ENCODE measurements around the gene TBC1D22A.

DNA sequence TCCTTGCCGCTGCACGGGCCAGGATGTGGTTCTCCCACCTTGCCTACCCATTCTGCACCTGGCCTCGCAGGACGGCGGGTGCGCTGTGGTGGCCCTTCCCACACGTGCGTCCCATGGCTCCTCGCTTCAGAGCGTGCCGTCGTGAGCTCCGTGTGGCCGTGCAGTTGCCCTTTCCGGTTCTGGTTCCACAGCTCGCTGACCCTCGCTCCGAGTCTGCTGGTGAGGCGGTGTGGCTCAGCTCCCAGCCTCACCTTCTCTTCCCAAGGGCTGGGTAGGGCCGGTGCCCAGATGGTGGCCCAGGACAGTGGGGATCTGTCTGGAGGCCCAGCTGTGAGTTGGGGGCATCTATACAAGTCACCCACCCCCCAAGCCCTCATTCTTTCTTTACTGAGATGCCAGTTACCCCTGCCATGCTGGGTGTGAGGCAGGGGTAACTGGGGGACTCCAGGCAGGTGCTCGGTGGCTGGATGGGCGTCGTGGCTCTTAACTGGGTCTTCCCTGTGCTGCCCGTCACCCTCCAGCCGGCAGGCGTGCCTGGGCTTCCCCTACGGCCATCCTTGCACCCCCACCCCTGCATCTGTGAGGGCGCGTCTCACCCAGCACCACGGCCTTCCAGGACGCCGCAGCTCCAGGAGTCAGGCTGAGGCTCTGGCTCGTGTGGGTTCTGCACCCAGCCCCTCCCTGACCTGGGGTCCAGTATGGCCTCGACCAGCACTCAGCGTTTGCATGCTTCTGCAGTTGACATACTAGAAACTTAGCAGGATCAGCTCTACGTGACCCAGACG is 395.2 kb downstream of the TBC1D22A start:
- TF ChIP-seq, protein P1, sequence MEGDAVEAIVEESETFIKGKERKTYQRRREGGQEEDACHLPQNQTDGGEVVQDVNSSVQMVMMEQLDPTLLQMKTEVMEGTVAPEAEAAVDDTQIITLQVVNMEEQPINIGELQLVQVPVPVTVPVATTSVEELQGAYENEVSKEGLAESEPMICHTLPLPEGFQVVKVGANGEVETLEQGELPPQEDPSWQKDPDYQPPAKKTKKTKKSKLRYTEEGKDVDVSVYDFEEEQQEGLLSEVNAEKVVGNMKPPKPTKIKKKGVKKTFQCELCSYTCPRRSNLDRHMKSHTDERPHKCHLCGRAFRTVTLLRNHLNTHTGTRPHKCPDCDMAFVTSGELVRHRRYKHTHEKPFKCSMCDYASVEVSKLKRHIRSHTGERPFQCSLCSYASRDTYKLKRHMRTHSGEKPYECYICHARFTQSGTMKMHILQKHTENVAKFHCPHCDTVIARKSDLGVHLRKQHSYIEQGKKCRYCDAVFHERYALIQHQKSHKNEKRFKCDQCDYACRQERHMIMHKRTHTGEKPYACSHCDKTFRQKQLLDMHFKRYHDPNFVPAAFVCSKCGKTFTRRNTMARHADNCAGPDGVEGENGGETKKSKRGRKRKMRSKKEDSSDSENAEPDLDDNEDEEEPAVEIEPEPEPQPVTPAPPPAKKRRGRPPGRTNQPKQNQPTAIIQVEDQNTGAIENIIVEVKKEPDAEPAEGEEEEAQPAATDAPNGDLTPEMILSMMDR (optimal IDR thresholded peaks at IDR 0.05 in 1 of 3, IDR thresholded peaks at IDR 0.05 in 1 of 3, conservative IDR thresholded peaks at IDR 0.05 in 1 of 3; ENCODE audit: extremely low read depth in 1 of 3, insufficient read depth in 2 of 3, low read length in 3 of 3), result no peak
- TF ChIP-seq EZH2 (IDR thresholded peaks at IDR 0.05; ENCODE audit: low read length), result no peak

All from keratinocyte (primary cell).